Measurements from ENCODE around the gene IL11. TPM values are rescaled to one million over a fixed set of nuclear protein-coding genes. Genes with fewer than 3 reads are reported as not detected.

Gene IL11
- total RNA-seq, 2 donors from 2014 or later = 0.78 TPM; not detected in 1

Other genes with a start within 250 kb of the IL11 start
- gene TNNT1, start 221.3 kb downstream of the IL11 start, total RNA-seq = not detected
- gene TNNI3, start 212.7 kb downstream of the IL11 start, total RNA-seq = not detected
- not detected for gene DNAAF3, start 203.8 kb downstream of the IL11 start, total RNA-seq
- gene SYT5, start 190.2 kb downstream of the IL11 start, total RNA-seq = not detected
- gene PTPRH, start 161.0 kb downstream of the IL11 start, total RNA-seq = under 1 TPM in 1 of 2 donors, not detected in 1; 0.11 TPM
- 10 to 100 TPM in 1 of 2 donors, 1 to 10 TPM in 1; 8.3 to 31.6 TPM for gene TMEM86B, start 141.7 kb downstream of the IL11 start, total RNA-seq
- 100 to 1,000 TPM; 260 to 492 TPM for gene PPP6R1, start 111.4 kb downstream of the IL11 start, total RNA-seq
- gene HSPBP1, start 90.4 kb downstream of the IL11 start, total RNA-seq = 10 to 100 TPM; 38.2 to 53.1 TPM
- gene BRSK1, start 86.5 kb downstream of the IL11 start, total RNA-seq = 10 to 100 TPM; 11.9 to 15.7 TPM
- gene TMEM150B, start 45.1 kb downstream of the IL11 start, total RNA-seq = 1 to 10 TPM in 1 of 2 donors, under 1 TPM in 1; 0.67 to 2.7 TPM
- gene KMT5C, start 30.6 kb downstream of the IL11 start, total RNA-seq = 10 to 100 TPM in 1 of 2 donors, 1 to 10 TPM in 1; 9.7 to 22.1 TPM
- not detected for gene COX6B2, start 15.7 kb downstream of the IL11 start, total RNA-seq
- gene GARIN5B, start 7.2 kb downstream of the IL11 start, total RNA-seq = not detected
- not detected for gene TMEM190, start 6.4 kb upstream of the IL11 start, total RNA-seq
- gene TMEM238, start 13.8 kb upstream of the IL11 start, total RNA-seq = 1 to 10 TPM; 5.2 to 8.3 TPM
- gene RPL28, start 15.5 kb upstream of the IL11 start, total RNA-seq = 1,000 to 10,000 TPM; 1,106 to 1,518 TPM
- gene UBE2S, start 37.3 kb upstream of the IL11 start, total RNA-seq = 100 to 1,000 TPM; 247 to 423 TPM
- gene SHISA7, start 72.8 kb upstream of the IL11 start, total RNA-seq = not detected
- 10 to 100 TPM; 25.6 to 45.1 TPM for gene ISOC2, start 91.2 kb upstream of the IL11 start, total RNA-seq
- gene C19orf85, start 94.3 kb upstream of the IL11 start, total RNA-seq = not detected
- 10 to 100 TPM in 1 of 2 donors, 1 to 10 TPM in 1; 8.0 to 12.3 TPM for gene ZNF628, start 106.2 kb upstream of the IL11 start, total RNA-seq
- gene NAT14, start 114.7 kb upstream of the IL11 start, total RNA-seq = 10 to 100 TPM in 1 of 2 donors, 1 to 10 TPM in 1; 6.1 to 14.0 TPM
- under 1 TPM in 1 of 2 donors, not detected in 1; 0.50 TPM for gene SSC5D, start 118.0 kb upstream of the IL11 start, total RNA-seq
- not detected for gene SBK2, start 166.7 kb upstream of the IL11 start, total RNA-seq
- gene SBK3, start 175.1 kb upstream of the IL11 start, total RNA-seq = not detected
- gene ZNF579, start 210.4 kb upstream of the IL11 start, total RNA-seq = 10 to 100 TPM in 1 of 2 donors, 1 to 10 TPM in 1; 6.5 to 10.2 TPM
- gene FIZ1, start 229.1 kb upstream of the IL11 start, total RNA-seq = 10 to 100 TPM; 11.8 to 15.8 TPM
- 10 to 100 TPM; 10.6 to 14.7 TPM for gene ZNF524, start 229.8 kb upstream of the IL11 start, total RNA-seq
- gene ZNF865, start 235.2 kb upstream of the IL11 start, total RNA-seq = 10 to 100 TPM; 15.4 to 20.7 TPM